Activated T-helper 1 cell treated with Interleukin-2 at 50 U/mL for 16 hours (primary cell): ENCODE measurements around the gene YEATS4.

Source experiments
- DNase-seq: peaks from one replicate; pipeline ENCODE4 v3.0.0-alpha.2; 2020; ENCODE audit warnings: low read depth

Gene YEATS4

DNA sequence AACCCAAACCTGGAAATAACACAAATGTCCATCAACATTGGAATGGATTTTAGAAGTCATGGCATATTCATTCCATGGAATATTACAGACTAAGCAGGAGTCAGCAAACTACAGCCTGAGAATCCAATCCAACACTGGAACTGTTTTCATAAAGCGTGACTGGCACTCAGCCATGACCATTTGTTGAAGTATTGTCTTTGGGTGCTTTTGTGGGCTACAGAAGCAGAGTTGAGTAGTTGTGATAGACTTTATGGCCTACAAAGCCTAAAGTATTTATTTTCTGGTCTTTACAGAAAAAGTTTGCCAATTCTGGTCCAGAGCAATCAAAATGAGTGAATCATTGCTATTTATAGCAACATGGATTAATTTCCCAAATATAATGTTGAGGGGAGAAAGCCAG is 76.1 kb downstream of the YEATS4 start:
- no peak for DNase-seq

DNA sequence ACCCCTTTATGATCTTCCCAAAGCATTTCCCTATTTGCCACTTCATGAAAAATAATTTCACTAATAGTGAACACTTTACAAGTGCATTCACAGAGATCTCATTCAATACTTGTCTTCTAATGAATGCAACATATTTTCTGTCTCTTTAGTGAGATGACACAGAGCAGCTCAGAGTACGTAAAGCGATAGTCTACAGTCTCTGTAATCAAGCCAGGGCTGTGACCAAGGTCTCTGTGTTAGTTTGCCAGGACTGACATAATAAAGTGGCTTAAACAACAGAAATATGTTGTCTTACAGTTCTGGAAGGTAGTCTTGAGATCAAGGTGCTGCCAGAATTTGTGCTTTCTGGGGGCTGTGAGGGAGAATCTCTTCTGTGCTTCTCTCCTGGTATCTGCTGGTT is 77.5 kb downstream of the YEATS4 start:
- DNase-seq, result no peak

DNA sequence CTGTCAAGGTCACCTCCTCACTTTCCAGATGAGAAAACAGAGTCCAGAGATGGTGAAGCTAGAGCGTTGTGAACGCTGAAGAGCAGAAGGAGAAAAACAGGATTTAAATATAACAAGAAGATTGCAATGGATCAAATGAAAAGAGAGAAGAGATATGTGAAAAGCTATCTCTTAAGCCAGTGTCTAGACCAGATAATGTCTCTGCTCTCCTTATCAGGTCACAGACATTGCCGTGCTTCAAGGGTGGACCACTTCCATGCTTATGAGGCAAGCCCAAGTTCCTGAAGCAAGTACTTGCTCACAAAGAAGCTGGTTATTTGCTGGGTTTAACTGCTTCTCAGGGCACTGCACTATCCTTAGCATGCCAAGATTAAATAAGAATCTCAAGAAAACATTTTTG is 79.0 kb downstream of the YEATS4 start:
- no peak for DNase-seq

DNA sequence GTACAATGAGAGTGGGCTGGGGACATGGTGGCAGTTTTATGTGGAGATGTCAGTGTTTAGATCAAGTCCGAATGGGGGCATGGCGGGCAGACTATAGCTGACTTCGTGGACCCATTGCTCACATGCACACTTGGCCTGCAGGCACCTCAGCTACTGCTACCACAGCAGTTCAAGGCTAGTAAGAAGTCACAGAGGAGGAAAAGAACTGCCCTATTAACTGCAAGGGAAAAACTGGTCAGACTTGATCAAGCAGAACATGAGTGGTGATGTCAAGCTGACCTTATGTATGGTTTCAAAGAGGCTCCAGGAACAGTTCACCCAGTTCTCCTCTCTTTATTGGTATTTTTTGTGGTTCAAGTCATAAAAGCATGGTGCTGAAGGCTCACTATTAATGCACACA is 80.5 kb downstream of the YEATS4 start:
- no peak for DNase-seq
